Retinal pigment epithelial cell (primary cell): ENCODE measurements around the gene ATL1.
A peak's percentile ranks its signal among the peaks of the same experiment; 100 is the strongest.
"Not testable (repeated sequence)": the region's sequence is repeated elsewhere in the genome, so short reads cannot be mapped to it uniquely, and the experiment has no call there.

Source experiments
- DNase-seq: peaks from one replicate; pipeline ENCODE4 v3.0.0-alpha.2; 2010; ENCODE audit warnings: low read depth
- H3K4me3 ChIP-seq: 2 replicates; pipeline ENCODE4 v1.5.1; 2011; ENCODE audit warnings: mild to moderate bottlenecking, low read length, control low read depth, moderate library complexity
- TF ChIP-seq, protein P1 (sequence below): conservative IDR thresholded peaks from 2 replicates; pipeline ENCODE4 v1.5.1; 2011; ENCODE audit warnings: low read depth, low read length, control low read depth, inconsistent platforms

ATL1 gene

DNA sequence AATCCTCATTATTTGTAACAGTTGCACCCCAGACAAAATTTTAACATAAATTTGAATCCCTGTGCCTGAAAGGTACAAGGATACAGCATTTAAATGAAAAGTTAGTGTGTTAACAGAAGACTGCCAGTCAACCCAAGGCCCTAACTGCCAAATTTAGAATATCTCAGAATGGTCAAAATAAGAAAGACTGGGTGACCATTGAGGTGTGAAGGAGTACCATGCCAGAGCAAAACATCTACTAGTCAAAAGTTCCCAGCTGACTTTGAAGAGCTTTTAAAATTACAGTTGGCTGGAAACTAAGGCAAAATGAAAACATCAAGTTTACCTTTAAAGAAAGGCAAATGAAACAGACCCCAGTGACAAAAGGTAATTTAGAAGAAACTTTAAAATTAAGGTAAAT, 89.7 kb downstream of the ATL1 start:
- H3K4me3 ChIP-seq = no peak overlapping the region
- DNase-seq = no peak
- TF ChIP-seq, protein P1, sequence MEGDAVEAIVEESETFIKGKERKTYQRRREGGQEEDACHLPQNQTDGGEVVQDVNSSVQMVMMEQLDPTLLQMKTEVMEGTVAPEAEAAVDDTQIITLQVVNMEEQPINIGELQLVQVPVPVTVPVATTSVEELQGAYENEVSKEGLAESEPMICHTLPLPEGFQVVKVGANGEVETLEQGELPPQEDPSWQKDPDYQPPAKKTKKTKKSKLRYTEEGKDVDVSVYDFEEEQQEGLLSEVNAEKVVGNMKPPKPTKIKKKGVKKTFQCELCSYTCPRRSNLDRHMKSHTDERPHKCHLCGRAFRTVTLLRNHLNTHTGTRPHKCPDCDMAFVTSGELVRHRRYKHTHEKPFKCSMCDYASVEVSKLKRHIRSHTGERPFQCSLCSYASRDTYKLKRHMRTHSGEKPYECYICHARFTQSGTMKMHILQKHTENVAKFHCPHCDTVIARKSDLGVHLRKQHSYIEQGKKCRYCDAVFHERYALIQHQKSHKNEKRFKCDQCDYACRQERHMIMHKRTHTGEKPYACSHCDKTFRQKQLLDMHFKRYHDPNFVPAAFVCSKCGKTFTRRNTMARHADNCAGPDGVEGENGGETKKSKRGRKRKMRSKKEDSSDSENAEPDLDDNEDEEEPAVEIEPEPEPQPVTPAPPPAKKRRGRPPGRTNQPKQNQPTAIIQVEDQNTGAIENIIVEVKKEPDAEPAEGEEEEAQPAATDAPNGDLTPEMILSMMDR = no peak

DNA sequence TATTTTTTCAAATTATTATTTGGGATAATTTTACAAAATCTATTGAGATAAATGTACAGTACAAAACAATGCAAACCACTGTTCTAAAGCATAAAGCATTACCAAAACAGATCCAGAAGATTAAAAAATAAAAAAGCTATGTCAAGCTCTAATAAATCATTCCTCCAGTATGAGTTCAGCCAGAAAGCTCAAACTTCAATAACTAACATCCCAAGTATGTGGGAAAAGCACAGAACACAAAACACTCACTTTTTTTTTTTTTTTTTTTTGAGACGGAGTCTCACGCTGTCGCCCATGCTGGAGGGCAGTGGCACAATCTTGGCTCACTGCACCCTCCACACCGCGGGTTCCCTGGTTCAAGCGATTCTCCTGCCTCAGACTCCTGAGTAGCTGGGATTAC, 96.8 kb downstream of the ATL1 start:
- no peak for DNase-seq
- H3K4me3 ChIP-seq = no peak overlapping the region
- TF ChIP-seq, protein P1 = no peak

DNA sequence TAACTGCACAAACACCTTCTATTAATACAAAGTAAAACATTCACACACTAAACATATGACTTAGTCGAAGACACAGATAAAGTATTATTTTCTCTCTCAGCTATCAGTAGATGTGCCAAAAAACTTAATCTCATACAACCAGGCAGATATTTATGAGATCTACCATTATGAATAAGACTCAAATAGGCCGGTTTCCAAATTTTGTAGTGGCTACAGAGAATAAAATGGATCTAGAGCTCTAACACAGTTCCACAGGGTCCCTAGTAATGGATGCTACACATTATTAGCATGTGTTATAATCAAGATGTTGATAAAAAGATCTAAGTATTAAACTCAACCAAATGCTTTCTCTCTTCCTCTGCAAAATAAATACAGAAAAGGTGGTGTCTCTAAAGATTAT, 97.8 kb downstream of the ATL1 start:
- TF ChIP-seq, protein P1 = no peak
- DNase-seq = no peak
- H3K4me3 ChIP-seq = no peak overlapping the region

DNA sequence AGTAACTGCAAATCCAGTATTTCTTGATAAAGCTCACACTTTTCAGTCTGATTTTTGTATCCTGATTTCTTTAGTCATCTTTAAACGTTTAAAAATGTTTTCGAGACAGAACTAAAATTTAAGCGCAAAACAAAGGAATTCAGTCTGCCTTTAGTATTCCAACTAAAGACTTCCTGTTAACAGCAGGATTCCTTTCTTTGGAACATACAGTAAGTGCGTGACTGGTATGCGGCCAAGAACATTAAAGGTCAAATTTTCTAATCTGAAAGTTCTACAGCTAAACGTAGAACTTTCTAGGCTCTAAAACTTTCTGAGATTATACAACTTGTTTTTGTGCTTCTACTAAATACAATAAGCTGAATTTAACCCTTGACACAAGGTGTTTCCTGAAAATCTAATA, 98.3 kb downstream of the ATL1 start:
- H3K4me3 ChIP-seq = no peak overlapping the region
- no peak for DNase-seq
- TF ChIP-seq, protein P1 = no peak

DNA sequence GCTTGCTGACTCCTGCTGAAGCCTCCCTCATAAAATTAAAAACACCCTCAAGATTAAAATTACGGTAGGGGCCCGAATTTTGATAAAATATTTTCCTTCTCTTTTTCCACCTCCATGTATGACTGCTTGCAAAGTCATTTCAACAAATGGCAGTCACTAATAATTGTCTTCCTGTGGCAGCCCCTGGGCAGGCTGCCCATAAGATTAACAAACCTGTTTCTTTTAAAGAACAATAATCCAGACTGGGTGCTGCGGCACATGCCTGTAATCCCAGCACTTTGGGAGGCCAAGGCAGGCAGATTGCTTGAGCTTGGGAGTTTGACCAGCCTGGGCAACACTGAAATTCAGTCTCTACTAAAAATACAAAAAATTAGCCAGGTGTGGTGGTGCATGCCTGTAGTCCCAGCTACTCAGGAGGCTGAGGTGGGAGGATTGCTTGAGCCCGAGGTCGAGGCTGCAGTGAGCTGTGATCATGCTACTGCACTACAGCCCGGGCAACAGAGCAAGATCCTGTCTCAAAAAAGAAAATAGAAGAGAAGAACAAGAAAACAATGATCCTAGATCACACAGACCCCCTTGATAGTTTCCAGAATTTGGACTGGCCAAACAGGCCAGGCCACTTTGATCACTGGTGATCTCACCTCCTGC, 99.5 kb downstream of the ATL1 start:
- H3K4me3 ChIP-seq = no peak overlapping the region
- TF ChIP-seq, protein P1 = no peak
- DNase-seq = no peak

DNA sequence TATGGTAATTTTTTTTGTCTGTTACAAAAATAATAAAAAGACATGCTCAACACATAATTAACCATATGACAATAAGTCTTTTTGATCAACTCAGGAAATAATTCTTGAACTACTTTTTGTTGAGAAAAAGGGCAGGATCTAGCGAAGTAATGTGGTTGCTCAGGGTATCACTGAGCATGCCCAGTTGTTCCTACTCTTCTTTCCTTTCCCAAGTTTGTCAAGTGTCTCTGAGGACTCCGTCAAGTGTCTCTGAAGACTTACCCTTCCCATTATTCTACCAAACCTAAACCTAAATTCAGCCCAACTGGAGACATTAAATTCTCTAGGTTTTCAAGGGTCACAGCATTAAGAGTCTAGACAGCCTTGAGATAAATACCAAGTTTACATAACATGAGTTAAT, 104.6 kb downstream of the ATL1 start:
- H3K4me3 ChIP-seq, DNase-seq: not testable (repeated sequence)

DNA sequence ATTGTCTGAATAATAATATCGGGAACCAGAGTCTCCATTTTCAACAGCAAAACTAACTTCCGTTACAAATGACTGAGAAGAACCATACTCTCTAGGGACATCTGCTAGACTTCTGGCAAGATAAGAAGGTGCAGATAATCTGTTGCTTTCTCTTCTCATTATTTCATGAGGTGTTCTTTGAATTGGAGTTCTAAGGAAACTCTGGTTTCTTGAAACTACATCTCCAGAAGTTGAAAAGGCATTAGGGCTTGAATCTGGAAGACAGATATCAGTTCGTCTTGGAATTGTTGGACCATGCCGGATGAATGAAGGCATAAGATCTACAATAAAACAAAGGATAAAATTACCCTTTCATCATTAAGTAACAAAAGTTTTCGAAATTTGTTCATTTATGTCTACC, 105.4 kb downstream of the ATL1 start:
- H3K4me3 ChIP-seq = peak overlapping the region; percentile 86
- DNase-seq = not testable (repeated sequence)

DNA sequence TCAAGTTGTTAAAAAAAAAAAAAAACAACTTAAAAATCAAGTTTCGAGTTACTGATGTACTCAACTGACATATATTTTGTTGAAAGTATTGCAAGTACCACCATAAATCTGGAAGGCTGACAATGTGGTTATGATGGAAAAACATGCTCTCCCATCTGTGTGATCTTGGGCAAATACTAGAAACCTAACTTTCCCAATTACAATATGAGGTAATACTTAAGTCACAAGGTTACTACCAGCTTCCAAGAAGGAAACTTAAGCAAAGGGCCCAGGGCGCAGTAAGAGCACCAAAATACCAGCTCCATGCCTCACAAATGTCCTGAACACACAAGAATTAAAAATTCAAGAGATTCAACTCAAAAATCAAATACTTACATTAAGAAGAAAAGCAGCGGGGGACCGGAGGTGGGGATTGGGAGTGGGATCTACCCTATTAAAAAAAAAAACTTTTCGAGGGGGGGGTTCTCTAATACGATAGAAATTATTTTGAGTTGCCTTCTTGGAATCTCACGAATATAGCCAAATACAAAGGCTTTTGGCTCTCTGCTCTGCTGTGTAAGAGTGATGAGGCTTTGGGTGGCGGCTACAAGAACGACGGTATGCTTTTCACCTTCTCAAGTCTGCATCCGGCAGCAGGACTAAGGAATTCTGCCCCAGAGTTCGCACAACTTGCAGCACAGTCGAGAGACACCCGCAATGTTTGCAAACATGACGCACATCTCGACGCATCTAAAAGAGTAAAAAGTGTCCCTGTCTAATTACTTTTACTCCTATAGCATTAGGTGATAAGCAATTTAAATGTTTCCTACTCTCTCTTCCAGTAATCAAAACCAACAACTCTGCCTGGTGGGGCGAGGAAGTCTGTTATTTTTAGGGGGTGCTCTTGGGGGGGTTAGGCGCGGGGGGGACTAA, 107.1 kb downstream of the ATL1 start:
- H3K4me3 ChIP-seq = peak overlapping the region; percentile 86
- TF ChIP-seq, protein P1 = no peak
- no peak for DNase-seq
